Glutamatergic neuron (in vitro differentiated cells): ENCODE measurements around the gene SH2D4B. TPM values are rescaled to one million over a fixed set of nuclear protein-coding genes. Genes with fewer than 3 reads are reported as not detected.

Experiments used
- DNase-seq: peaks from one replicate; pipeline ENCODE4 v3.0.0; 2022
- H3K27ac Mint-ChIP-seq: one replicate; pipeline ENCODE4 v1.8.0; 2020; ENCODE audit warnings: mild to moderate bottlenecking, mixed read lengths, inconsistent platforms; ENCODE audit not compliant: unreplicated experiment
- H3K27me3 Mint-ChIP-seq: one replicate; pipeline ENCODE4 v1.8.0; 2020; ENCODE audit warnings: mild to moderate bottlenecking, moderate library complexity, mixed read lengths, inconsistent platforms; ENCODE audit not compliant: unreplicated experiment
- H3K36me3 Mint-ChIP-seq: one replicate; pipeline ENCODE4 v1.8.0; 2020; ENCODE audit warnings: mild to moderate bottlenecking, mixed read lengths, inconsistent platforms; ENCODE audit not compliant: unreplicated experiment
- H3K4me1 Mint-ChIP-seq: one replicate; pipeline ENCODE4 v1.8.0; 2020; ENCODE audit warnings: mild to moderate bottlenecking, low read depth, mixed read lengths, inconsistent platforms; ENCODE audit not compliant: unreplicated experiment
- H3K4me3 Mint-ChIP-seq: one replicate; pipeline ENCODE4 v1.8.0; 2020; ENCODE audit warnings: mild to moderate bottlenecking, mixed read lengths, inconsistent platforms; ENCODE audit not compliant: unreplicated experiment
- H3K9me3 Mint-ChIP-seq: one replicate; pipeline ENCODE4 v1.8.0; 2020; ENCODE audit warnings: mild to moderate bottlenecking, moderate library complexity, mixed read lengths, inconsistent platforms; ENCODE audit not compliant: unreplicated experiment
- total RNA-seq: library from RNA; stranded (reverse); fragmentation: NEBNext Ultra II Directional; extraction: Animal tissue kit (Norgen Biotek cat#: 25700); gene quantifications from one replicate; pipeline ENCODE4 v1.2.1, GENCODE V29; 2021; ENCODE audit not compliant: unreplicated experiment
- TF ChIP-seq, protein P1 (sequence below): fragments of 200-600 bp; sonication (generic); IDR thresholded peaks from one replicate; pipeline ENCODE4 v1.5.0; 2021; ENCODE audit not compliant: partially characterized antibody, unreplicated experiment

SH2D4B gene
- total RNA-seq, 1 donor from 2014 or later: 0.12 TPM

DNA sequence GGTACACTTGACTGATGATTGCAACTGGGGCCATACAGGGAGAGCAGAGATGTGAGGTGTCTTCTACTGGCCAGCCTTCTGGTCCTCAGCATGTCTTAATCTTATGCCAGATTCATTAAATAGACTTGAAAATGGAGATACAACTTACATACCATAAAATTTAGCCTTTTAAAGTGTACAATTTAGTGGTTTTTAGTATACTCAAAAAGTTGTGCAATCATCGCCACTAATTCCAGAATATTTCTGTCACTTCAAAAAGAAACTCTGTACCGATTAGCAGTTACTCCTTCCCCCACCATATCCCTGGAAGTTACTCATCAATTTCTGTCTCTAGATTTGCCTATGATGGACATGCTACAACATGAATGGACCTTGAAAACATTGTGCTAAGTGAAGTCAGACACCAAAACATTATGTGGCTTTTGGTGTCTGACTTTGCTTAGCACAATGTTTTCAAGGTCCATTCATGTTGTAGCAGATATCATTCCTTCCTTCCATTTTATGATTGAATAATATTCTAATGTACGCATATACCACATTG is 53.0 kb downstream of the SH2D4B start:
- H3K36me3 Mint-ChIP-seq: peaks cover 15% of the 10 kb centered on the region
- TF ChIP-seq, protein P1, sequence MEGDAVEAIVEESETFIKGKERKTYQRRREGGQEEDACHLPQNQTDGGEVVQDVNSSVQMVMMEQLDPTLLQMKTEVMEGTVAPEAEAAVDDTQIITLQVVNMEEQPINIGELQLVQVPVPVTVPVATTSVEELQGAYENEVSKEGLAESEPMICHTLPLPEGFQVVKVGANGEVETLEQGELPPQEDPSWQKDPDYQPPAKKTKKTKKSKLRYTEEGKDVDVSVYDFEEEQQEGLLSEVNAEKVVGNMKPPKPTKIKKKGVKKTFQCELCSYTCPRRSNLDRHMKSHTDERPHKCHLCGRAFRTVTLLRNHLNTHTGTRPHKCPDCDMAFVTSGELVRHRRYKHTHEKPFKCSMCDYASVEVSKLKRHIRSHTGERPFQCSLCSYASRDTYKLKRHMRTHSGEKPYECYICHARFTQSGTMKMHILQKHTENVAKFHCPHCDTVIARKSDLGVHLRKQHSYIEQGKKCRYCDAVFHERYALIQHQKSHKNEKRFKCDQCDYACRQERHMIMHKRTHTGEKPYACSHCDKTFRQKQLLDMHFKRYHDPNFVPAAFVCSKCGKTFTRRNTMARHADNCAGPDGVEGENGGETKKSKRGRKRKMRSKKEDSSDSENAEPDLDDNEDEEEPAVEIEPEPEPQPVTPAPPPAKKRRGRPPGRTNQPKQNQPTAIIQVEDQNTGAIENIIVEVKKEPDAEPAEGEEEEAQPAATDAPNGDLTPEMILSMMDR: no peak
- peaks cover 3% of the 10 kb centered on the region for H3K9me3 Mint-ChIP-seq
- H3K4me3 Mint-ChIP-seq: no peak overlapping the region
- no peaks in the 10 kb centered on the region for H3K27me3 Mint-ChIP-seq
- H3K27ac Mint-ChIP-seq: no peak overlapping the region
- DNase-seq: no peak
- H3K4me1 Mint-ChIP-seq: no peaks in the 10 kb centered on the region

DNA sequence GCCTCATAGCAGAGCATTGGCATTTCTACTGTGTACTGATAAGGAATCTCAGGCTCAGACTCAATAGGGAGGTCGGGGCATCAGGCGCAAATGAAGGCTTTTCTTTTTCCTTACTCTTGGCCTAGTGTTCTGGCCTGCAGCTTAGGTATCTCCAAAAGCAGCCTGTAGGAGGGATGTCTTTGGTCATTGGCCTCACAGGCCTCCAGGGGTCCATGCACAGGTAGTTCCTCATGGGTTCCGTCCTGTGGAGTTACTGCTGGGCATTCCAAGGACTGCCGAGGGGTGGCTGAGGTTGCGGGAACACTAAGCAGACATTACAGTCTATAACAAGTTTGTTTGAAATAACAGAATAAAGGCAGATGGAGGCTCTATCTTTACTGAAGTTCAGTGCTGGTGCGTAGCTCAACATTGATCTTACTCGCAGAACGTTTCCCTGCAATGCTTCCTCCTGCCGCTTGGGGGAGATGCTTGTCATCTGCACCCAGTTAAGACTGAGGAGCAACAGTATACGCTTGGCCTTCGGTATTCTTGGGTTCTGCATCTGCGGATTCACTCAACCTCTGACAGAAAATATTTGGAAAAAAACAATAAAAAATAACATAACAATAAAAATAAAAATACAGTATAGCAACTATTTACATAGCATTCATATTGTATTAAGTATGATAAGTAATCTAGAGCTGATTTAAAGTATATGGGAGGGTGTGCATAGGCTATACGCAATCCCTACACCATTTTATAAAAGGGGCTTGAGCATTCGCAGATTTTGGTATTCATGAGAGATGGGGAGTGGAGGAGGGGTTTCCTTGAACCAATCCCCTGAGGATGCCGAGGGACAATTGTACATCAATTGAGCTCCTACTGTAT is 58.9 kb downstream of the SH2D4B start:
- DNase-seq: peak; percentile 45
- no peak overlapping the region for H3K4me3 Mint-ChIP-seq
- peaks cover 3% of the 10 kb centered on the region for H3K9me3 Mint-ChIP-seq
- no peak overlapping the region for H3K27ac Mint-ChIP-seq
- no peaks in the 10 kb centered on the region for H3K27me3 Mint-ChIP-seq
- H3K36me3 Mint-ChIP-seq: no peaks in the 10 kb centered on the region
- TF ChIP-seq, protein P1: peak; percentile 91
- H3K4me1 Mint-ChIP-seq: peaks cover 2% of the 10 kb centered on the region

DNA sequence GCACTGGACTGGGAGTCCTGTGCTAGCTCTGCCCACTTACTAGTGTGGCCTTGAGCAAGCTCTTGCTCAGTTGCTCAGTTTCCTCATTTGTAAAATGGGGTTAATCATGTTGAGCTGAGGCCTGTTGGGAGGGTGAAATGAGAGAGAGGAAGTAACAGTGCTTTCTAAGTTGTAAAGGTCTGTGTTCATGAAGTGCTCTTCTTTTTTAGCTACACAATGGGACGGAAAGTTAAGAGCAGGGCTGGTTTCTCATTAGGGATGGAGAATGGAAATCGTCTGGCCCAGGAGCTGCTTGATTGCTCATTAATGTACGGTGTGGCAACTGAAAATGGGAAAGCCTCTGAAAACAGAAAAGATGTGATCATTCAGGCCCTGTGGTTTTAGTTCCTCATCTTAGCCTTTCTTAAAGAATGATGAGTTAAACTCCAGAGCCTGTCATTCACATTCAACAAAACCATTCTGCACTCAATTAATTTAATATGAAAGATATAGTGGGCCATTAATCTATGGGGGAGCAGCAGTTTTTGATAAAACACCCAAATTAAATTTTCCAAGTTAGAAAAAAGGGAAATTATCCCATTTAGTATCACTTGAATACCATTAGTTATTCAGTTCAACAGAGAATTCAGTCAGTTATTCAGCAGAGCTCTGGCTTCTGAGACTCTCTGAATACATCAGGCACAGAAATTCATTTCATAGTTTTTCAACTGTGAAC is 60.5 kb downstream of the SH2D4B start:
- H3K4me3 Mint-ChIP-seq: no peak overlapping the region
- TF ChIP-seq, protein P1: no peak
- H3K4me1 Mint-ChIP-seq: peaks cover 2% of the 10 kb centered on the region
- no peak overlapping the region for H3K27ac Mint-ChIP-seq
- no peaks in the 10 kb centered on the region for H3K36me3 Mint-ChIP-seq
- DNase-seq: no peak
- H3K9me3 Mint-ChIP-seq: peaks cover 5% of the 10 kb centered on the region
- H3K27me3 Mint-ChIP-seq: no peaks in the 10 kb centered on the region

DNA sequence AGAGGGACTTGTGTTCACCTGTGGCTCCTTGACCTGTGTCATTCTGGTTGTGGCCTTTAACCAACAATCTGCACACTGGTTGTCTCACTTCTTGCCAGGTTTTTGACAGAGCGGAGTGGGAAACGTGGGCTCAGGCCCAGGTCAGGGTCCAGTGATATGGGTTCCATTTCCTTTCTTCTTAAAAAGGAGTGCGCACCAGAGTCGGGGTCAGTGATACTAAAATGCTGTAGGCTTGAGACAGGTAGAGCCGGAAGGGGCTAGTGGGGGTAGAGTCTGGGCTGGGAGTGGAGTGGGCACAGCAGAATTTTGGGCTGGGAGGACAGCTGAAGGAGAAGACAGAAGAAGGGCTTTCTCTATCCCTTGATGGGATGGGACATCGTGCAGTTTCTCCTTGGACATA is 61.2 kb downstream of the SH2D4B start:
- H3K4me1 Mint-ChIP-seq: peaks cover 2% of the 10 kb centered on the region
- H3K27me3 Mint-ChIP-seq: no peaks in the 10 kb centered on the region
- no peak for DNase-seq
- no peak overlapping the region for H3K4me3 Mint-ChIP-seq
- H3K27ac Mint-ChIP-seq: no peak overlapping the region
- peaks cover 5% of the 10 kb centered on the region for H3K9me3 Mint-ChIP-seq
- no peaks in the 10 kb centered on the region for H3K36me3 Mint-ChIP-seq
- TF ChIP-seq, protein P1: no peak
